GM12872 (cell line): Measurements from ENCODE around the gene FIGN.

Source experiments
- CTCF ChIP-seq: IDR thresholded peaks from 3 replicates; pipeline ENCODE4 v1.5.1; 2011; ENCODE audit warnings: low read depth, mild to moderate bottlenecking, low read length, moderate library complexity; ENCODE audit not compliant: insufficient read depth

FIGN gene

GRCh38 chr2:163664610-163665009 is 71.2 kb downstream of the FIGN start:
- no peak for TF ChIP-seq CTCF

GRCh38 chr2:163662141-163662780 is 73.5 kb downstream of the FIGN start:
- TF ChIP-seq CTCF = no peak

- no peak for TF ChIP-seq CTCF
Observed at GRCh38 chr2:163659224-163659623, 76.6 kb downstream of the FIGN start.

GRCh38 chr2:163658556-163658955 is 77.3 kb downstream of the FIGN start:
- TF ChIP-seq CTCF = no peak

- no peak for TF ChIP-seq CTCF
Observed at GRCh38 chr2:163657281-163657656, 78.5 kb downstream of the FIGN start.

GRCh38 chr2:163656622-163657280 is 79.1 kb downstream of the FIGN start:
- TF ChIP-seq CTCF = no peak

- TF ChIP-seq CTCF = no peak
Observed at GRCh38 chr2:163655667-163656066, 80.1 kb downstream of the FIGN start.
